ENCODE results near the gene HLA-F.

The HLA-F gene

DNA sequence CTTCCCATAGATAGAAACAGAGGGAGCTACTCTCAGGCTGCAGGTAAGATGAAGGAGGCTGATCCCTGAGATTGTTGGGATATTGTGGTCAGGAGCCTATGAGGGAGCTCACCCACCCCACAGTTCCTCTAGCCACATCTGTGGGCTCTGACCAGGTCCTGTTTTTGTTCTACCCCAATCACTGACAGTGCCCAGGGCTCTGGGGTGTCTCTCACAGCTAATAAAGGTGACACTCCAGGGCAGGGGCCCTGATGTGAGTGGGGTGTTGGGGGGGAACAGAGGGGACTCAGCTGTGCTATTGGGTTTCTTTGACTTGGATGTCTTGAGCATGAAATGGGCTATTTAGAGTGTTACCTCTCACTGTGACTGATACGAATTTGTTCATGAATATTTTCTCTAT is 2.8 kb downstream of the HLA-F start:
- H3K9ac ChIP-seq (ENCODE audit: low read length): no peak overlapping the region

DNA sequence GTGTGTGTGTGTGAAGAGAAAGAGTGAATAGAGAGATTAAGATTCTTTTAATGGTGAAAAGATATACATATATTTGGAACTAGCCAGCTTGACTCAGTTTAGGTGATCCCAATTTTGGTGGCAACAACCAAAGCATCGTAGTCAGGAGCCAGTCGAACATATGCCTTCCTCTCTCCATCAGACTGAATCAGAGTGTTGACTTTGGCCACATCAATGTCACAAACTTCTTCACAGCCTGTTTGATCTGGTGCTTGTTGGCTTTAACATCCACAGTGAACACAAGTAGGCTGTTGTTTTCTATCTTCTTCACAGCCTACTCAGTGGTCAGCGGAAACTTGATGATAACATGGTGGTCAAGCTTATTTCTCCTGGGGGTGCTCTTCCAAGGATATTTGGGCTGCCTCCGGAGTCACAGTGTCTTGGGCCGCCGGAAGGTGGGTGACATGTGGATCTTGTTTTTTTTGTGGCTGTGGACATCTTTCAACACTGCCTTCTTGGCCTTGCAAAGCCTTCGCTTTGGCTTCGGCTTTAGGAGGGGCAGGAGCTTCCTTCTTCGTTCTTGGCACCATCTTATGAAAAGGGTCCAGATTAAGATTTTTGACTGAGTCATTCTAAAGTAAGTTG is 3.4 kb downstream of the HLA-F start:
- Histone ChIP-seq H3K9ac (ENCODE audit: low read length) (no peak overlapping the region), H3K9me3 (ENCODE audit: control insufficient read depth, low read depth, low read length) (no peaks in the 10 kb centered on the region), H3K36me3 (ENCODE audit: control insufficient read depth, low read depth, low read length) (no peaks in the 10 kb centered on the region), H3K27ac (ENCODE audit: low read length) (no peak overlapping the region), H3K27me3 (ENCODE audit: control insufficient read depth, insufficient read depth, low read length) (peaks cover 45% of the 10 kb centered on the region), H3K4me3 (ENCODE audit: low read length) (no peak overlapping the region), H3K4me1 (ENCODE audit: control insufficient read depth, low read depth, low read length) (no peaks in the 10 kb centered on the region)

More for the DNA sequence above, 2.8 kb downstream of the HLA-F start:
- H3K27me3 ChIP-seq (ENCODE audit: control insufficient read depth, insufficient read depth, low read length): peaks cover 51% of the 10 kb centered on the region
- H3K36me3 ChIP-seq (ENCODE audit: control insufficient read depth, low read depth, low read length): no peaks in the 10 kb centered on the region
- no peak overlapping the region for H3K27ac ChIP-seq (ENCODE audit: low read length)
- no peaks in the 10 kb centered on the region for H3K9me3 ChIP-seq (ENCODE audit: control insufficient read depth, low read depth, low read length)
- H3K4me1 ChIP-seq (ENCODE audit: control insufficient read depth, low read depth, low read length): no peaks in the 10 kb centered on the region
- no peak overlapping the region for H3K4me3 ChIP-seq (ENCODE audit: low read length)

DNA sequence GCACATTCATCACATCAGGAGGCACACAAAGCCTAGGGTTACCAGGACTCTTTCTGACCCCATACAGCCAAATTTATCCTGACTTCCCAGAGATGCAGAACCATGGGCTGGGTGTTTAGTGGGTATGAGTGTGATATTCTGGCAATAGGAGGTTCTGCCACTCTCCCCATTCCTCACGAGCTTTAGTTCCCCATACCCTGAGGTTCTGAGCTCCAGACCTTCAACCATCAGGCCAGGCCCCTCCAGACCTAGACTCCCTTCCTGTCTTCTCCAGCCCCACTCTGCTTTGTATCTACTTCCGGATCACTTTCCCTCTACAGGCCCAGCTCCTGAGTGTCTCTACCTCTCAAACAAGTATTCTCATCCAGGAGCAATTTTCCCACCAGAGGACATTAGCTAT is 4.4 kb downstream of the HLA-F start:
- Histone ChIP-seq H3K27me3 (ENCODE audit: control insufficient read depth, insufficient read depth, low read length) (peaks cover 35% of the 10 kb centered on the region), H3K36me3 (ENCODE audit: control insufficient read depth, low read depth, low read length) (no peaks in the 10 kb centered on the region), H3K9me3 (ENCODE audit: control insufficient read depth, low read depth, low read length) (no peaks in the 10 kb centered on the region), H3K27ac (ENCODE audit: low read length) (no peak overlapping the region), H3K4me3 (ENCODE audit: low read length) (no peak overlapping the region), H3K9ac (ENCODE audit: low read length) (no peak overlapping the region), H3K4me1 (ENCODE audit: control insufficient read depth, low read depth, low read length) (no peaks in the 10 kb centered on the region)

DNA sequence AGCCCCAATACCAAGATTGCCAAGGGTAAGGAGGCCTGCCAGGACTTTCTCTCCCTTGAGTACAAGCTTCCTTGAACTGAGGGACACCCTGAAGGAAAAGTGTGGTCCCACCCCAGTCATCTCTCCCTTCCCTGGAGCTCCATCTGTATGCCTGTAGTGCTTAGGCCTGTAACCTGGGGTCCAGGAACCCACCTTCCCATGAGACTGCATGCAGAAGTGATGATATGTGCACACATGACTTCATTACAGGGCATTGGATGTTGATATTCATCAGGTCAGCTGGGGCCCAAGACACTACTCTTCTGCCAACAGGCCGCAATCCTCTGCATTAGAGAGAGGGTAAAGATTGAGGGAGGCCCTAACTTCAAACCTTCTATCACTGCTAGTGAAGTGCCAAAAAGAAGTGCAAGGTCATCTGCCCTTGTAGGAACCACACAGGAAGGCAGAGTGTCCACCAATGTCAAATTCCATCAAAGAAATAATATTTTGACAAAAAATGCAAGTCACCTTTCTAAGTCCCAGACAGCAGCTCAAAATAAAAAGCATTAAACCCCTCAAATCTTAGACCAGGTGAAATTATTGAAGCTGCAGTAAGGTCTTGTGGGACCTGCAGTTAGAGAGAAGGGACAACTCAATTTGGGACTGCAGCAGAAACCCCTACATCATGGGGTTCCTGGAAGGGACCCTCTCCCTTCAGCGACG is 5.1 kb downstream of the HLA-F start:
- Histone ChIP-seq H3K4me3 (ENCODE audit: low read length) (no peak overlapping the region), H3K9ac (ENCODE audit: low read length) (no peak overlapping the region), H3K4me1 (ENCODE audit: control insufficient read depth, low read depth, low read length) (no peaks in the 10 kb centered on the region), H3K36me3 (ENCODE audit: control insufficient read depth, low read depth, low read length) (no peaks in the 10 kb centered on the region), H3K27me3 (ENCODE audit: control insufficient read depth, insufficient read depth, low read length) (peaks cover 29% of the 10 kb centered on the region), H3K27ac (ENCODE audit: low read length) (no peak overlapping the region), H3K9me3 (ENCODE audit: control insufficient read depth, low read depth, low read length) (no peaks in the 10 kb centered on the region)

DNA sequence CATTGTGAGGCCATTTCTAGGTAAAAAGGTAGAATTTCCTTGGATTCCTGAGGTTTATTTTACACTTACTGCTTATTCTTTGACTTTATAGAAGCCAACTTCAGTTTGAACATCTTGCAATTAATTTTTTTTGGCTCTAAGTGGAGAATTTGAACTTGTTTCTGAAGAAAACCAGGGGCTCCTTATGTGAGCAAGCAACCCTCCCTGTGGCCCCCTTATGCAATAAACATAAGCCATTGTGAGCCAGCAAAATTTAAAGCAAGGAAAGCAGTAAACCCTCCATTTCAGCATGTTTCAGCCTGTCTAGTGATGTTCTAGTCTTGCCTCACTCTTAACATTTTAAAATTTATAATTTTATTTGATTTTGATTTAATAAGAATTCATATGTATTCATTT is 5.6 kb downstream of the HLA-F start:
- no peak overlapping the region for H3K27ac ChIP-seq (ENCODE audit: low read length)
- no peaks in the 10 kb centered on the region for H3K4me1 ChIP-seq (ENCODE audit: control insufficient read depth, low read depth, low read length)
- no peak overlapping the region for H3K9ac ChIP-seq (ENCODE audit: low read length)

DNA sequence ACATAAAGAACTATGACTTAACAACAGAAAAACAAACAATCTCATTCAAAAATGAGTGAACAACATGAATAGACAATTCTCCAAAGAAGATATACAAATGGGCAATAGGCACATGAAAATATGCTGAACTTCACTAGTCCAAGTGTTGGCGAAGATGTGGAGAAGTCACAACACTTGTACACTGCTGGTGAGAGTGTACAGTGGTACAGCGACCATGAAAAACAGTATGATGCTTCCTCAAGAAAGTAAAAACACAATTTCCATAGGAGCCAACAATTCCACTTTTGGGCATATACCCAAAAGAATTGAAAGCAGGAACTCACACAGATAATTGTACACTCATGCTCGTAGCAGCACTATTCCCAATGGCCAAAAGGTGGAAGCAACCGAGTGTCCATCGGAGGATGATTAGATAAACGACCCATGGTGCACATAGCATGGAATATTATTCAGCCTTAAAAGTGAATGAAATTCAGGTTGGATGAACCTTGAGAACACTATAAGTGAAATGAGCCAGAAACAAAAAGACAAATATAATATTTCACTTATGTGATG is 6.6 kb downstream of the HLA-F start:
- Histone ChIP-seq H3K4me3 (ENCODE audit: low read length) (no peak overlapping the region), H3K9me3 (ENCODE audit: control insufficient read depth, low read depth, low read length) (no peaks in the 10 kb centered on the region), H3K36me3 (ENCODE audit: control insufficient read depth, low read depth, low read length) (no peaks in the 10 kb centered on the region), H3K4me1 (ENCODE audit: control insufficient read depth, low read depth, low read length) (no peaks in the 10 kb centered on the region), H3K9ac (ENCODE audit: low read length) (no peak overlapping the region), H3K27me3 (ENCODE audit: control insufficient read depth, insufficient read depth, low read length) (peaks cover 14% of the 10 kb centered on the region), H3K27ac (ENCODE audit: low read length) (no peak overlapping the region)

More for the DNA sequence above, 5.6 kb downstream of the HLA-F start:
- Histone ChIP-seq H3K36me3 (ENCODE audit: control insufficient read depth, low read depth, low read length) (no peaks in the 10 kb centered on the region), H3K9me3 (ENCODE audit: control insufficient read depth, low read depth, low read length) (no peaks in the 10 kb centered on the region), H3K27me3 (ENCODE audit: control insufficient read depth, insufficient read depth, low read length) (peaks cover 23% of the 10 kb centered on the region), H3K4me3 (ENCODE audit: low read length) (no peak overlapping the region)

DNA sequence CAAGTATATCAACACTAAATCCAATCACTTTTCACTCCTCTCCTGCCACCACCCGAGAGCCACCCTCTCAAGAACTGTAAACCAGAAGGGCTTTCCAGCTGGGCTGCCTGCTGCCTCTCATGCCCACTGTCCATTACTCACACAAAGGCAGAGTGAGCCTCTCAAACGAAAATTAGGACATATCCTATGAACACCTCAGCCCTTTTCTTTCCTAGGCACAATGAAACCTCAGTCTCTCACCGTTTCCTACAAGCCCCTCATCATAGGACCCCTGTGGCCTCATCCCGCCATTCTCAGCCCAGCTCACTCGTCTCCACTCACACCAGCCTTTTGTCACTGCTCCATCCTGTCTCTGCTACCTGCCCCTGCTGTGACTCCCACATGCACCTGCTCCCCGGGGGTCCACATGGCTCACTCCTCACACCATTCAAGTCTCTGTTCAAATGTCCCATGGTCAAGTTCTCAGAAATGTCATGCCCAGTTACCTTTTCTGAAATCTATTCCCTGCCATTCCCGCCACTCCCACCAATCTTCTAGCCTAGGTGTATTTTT is 7.4 kb downstream of the HLA-F start:
- no peaks in the 10 kb centered on the region for H3K36me3 ChIP-seq (ENCODE audit: control insufficient read depth, low read depth, low read length)
- H3K9me3 ChIP-seq (ENCODE audit: control insufficient read depth, low read depth, low read length): no peaks in the 10 kb centered on the region
- no peak overlapping the region for H3K27ac ChIP-seq (ENCODE audit: low read length)
- no peak overlapping the region for H3K9ac ChIP-seq (ENCODE audit: low read length)
- no peaks in the 10 kb centered on the region for H3K4me1 ChIP-seq (ENCODE audit: control insufficient read depth, low read depth, low read length)
- H3K4me3 ChIP-seq (ENCODE audit: low read length): no peak overlapping the region
- H3K27me3 ChIP-seq (ENCODE audit: control insufficient read depth, insufficient read depth, low read length): peaks cover 6% of the 10 kb centered on the region

DNA sequence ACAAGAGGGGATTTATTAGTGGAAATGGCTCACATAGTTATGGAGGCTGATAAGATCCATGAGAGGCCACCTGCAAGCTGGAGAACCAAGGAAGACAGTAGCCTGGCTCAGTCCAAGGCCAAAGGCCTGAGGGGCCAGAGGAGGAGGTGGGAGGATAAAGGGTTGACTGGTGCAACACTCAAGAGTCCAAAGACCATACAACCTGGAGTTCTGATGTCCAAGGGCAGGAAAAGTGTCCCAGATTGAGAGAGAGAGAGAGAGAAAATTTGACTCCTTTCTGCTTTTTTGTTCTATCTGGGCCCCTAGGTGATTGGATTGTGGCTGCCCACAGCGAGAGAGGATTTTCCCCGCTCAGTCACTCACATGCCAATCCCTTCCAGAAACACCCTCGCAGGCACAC is 8.0 kb downstream of the HLA-F start:
- Histone ChIP-seq H3K27me3 (ENCODE audit: control insufficient read depth, insufficient read depth, low read length) (no peaks in the 10 kb centered on the region), H3K27ac (ENCODE audit: low read length) (no peak overlapping the region), H3K9ac (ENCODE audit: low read length) (no peak overlapping the region), H3K9me3 (ENCODE audit: control insufficient read depth, low read depth, low read length) (no peaks in the 10 kb centered on the region), H3K36me3 (ENCODE audit: control insufficient read depth, low read depth, low read length) (no peaks in the 10 kb centered on the region), H3K4me1 (ENCODE audit: control insufficient read depth, low read depth, low read length) (no peaks in the 10 kb centered on the region), H3K4me3 (ENCODE audit: low read length) (no peak overlapping the region)

DNA sequence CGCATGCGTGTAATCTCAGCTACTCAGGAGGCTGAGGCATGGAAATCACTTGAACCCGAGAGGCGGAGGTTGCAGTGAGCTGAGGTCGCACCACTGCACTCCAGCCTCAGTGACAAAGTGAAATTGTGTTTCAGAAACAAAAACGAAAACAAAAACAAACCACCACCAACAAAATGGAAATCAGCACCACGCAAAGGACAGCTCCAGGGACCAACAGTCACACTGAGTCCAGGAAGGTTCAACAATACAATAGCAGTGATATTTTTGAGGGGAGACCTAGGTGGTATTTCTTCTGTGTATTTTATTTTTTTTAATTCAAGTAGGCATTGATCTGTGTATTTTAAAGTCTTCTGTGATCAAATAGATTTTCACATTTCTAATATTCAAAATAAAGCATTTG is 9.8 kb downstream of the HLA-F start:
- Histone ChIP-seq H3K9me3 (ENCODE audit: control insufficient read depth, low read depth, low read length) (no peaks in the 10 kb centered on the region), H3K9ac (ENCODE audit: low read length) (no peak overlapping the region), H3K27me3 (ENCODE audit: control insufficient read depth, insufficient read depth, low read length) (no peaks in the 10 kb centered on the region), H3K4me1 (ENCODE audit: control insufficient read depth, low read depth, low read length) (no peaks in the 10 kb centered on the region), H3K27ac (ENCODE audit: low read length) (no peak overlapping the region), H3K36me3 (ENCODE audit: control insufficient read depth, low read depth, low read length) (no peaks in the 10 kb centered on the region), H3K4me3 (ENCODE audit: low read length) (no peak overlapping the region)

DNA sequence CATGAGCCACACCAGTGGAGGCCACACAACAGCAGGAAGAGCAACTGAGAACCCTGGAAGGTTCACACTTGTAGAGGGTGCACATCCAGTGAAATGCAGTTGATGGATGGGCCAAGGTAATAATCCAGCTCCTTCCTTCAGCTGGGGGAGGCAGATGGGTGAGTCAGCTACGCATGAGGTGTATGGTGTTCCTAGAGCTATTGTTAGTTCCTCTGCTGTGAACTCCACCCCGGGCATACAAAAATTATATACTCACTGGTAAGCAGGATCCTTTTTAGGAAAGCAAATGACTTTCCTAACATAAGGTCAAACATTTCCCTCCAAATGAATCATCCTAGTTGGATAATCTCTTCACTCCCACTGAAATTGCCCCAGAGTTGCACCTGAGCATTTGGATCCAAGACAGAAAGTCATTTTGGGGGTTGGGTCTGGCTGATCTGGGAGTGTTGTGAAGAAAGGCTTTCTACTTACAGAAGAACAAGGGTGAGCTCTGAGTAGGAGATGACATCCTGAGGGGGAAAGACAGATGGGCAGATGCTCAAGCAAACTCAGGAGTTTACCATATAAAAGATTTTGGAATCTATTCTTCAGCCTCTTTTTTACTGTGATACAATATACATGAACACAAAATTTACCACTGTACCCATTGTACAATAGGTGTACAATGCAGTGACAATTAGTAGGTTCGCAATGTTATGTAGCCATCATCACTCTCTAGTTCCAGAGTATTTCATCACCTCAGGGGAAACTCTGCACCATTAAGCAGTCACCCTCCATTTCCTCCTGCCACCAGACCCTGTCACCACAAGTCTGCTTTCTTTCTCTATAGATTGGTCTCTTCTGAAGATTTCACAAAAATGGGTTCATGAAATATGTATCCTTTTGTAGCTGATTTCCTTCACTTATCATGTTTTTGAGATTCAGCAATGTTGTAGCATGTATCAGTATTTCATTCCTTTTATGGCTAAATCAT is 11.1 kb downstream of the HLA-F start:
- Histone ChIP-seq H3K36me3 (ENCODE audit: control insufficient read depth, low read depth, low read length) (no peaks in the 10 kb centered on the region), H3K9me3 (ENCODE audit: control insufficient read depth, low read depth, low read length) (no peaks in the 10 kb centered on the region), H3K27ac (ENCODE audit: low read length) (no peak overlapping the region), H3K4me1 (ENCODE audit: control insufficient read depth, low read depth, low read length) (no peaks in the 10 kb centered on the region), H3K27me3 (ENCODE audit: control insufficient read depth, insufficient read depth, low read length) (no peaks in the 10 kb centered on the region), H3K9ac (ENCODE audit: low read length) (no peak overlapping the region), H3K4me3 (ENCODE audit: low read length) (no peak overlapping the region)

DNA sequence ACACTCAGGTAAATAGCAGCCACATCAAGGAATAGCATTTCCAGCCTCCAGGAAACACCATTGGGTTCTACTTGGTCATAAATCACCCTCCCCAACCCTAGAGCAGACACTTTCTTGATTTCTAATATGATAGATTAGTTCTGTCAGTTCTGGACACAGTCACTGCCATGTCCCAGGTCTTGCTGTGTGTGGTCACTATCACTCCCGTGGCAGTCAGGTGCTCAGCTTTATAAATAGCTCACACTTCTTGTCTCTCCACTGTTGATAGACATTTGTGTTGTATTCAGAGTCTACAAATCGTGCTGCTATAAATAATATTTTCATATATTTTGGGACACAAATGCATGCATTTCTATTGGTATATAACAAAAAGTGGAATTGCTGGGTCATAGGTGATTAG is 13.3 kb downstream of the HLA-F start:
- no peaks in the 10 kb centered on the region for H3K9me3 ChIP-seq (ENCODE audit: control insufficient read depth, low read depth, low read length)
- H3K27ac ChIP-seq (ENCODE audit: low read length): no peak overlapping the region
- H3K4me3 ChIP-seq (ENCODE audit: low read length): no peak overlapping the region

More for the DNA sequence above, 13.3 kb downstream of the HLA-F start:
- Histone ChIP-seq H3K27me3 (ENCODE audit: control insufficient read depth, insufficient read depth, low read length) (no peaks in the 10 kb centered on the region), H3K9ac (ENCODE audit: low read length) (no peak overlapping the region), H3K36me3 (ENCODE audit: control insufficient read depth, low read depth, low read length) (no peaks in the 10 kb centered on the region), H3K4me1 (ENCODE audit: control insufficient read depth, low read depth, low read length) (no peaks in the 10 kb centered on the region)
